Body of pancreas (tissue), 4 donors: Measurements from ENCODE around the gene RELL2. TPM values are rescaled to one million over a fixed set of nuclear protein-coding genes. Genes with fewer than 3 reads are reported as not detected.

ENCODE experiments used
- ATAC-seq: fragments of 150-250 bp; one replicate; pipeline ENCODE4 v1.9.1; 2016
- DNase-seq, 4 donors: peaks; one replicate each; pipeline ENCODE4 v3.0.0-alpha.2; 2019
- H3K27ac ChIP-seq, 4 donors: fragments of 200-600 bp; sonication (generic); 1 replicate in 3 of 4; 2 replicates in 1 of 4; pipeline versions ENCODE4 v1.5.1 to v1.6.1; 2016 to 2019; ENCODE audit warnings: mild to moderate bottlenecking in 1 of 4, mixed read lengths in 1 of 4, moderate library complexity in 1 of 4
- H3K27me3 ChIP-seq, 2 donors: fragments of 200-600 bp; sonication (generic); one replicate each; pipeline ENCODE4 v1.6.0; 2016; ENCODE audit warnings: mild to moderate bottlenecking in 1 of 2
- H3K36me3 ChIP-seq, 2 donors: fragments of 200-600 bp; sonication (generic); replicated peaks in 1 of 2; 2 replicates each; pipeline ENCODE4 v1.5.1; 2016; ENCODE audit warnings: low read depth in 2 of 2; ENCODE audit not compliant: insufficient read depth in 1 of 2
- H3K4me1 ChIP-seq: fragments of 200-600 bp; sonication (generic); one replicate; pipeline ENCODE4 v1.6.0; 2016
- H3K4me3 ChIP-seq, 2 donors: fragments of 200-600 bp; sonication (generic); 1 replicate in 1 of 2; 2 replicates in 1 of 2; pipeline ENCODE4 v1.5.1; 2016 to 2019
- H3K9me3 ChIP-seq, 3 donors: fragments of 200-600 bp; sonication (generic); 1 replicate in 2 of 3; 2 replicates in 1 of 3; pipeline ENCODE4 v1.5.1; 2016
- CTCF ChIP-seq, 7 experiments: fragments of 450-650 bp in 4 of 7; fragments of 200-600 bp in 3 of 7; sonication (generic) in 3 of 7; IDR thresholded peaks; one replicate each; pipeline ENCODE4 v1.5.1; 2016 to 2019; ENCODE audit warnings: antibody characterized with exemption in 7 of 7
- POLR2A ChIP-seq, 3 donors: fragments of 450-650 bp; IDR thresholded peaks; one replicate each; pipeline ENCODE4 v1.6.1; 2016; ENCODE audit warnings: antibody characterized with exemption in 3 of 3, mild to moderate bottlenecking in 2 of 3
- WGBS, 2 donors: methylation state at CpG; one replicate each; pipeline ENCODE4 v1.1.5; 2017; 5-methylcytosine and 5-hydroxymethylcytosine counted together
- intact Hi-C: fragments of 100-400 bp; cut with DNase I; formaldehyde crosslinking; loops from one replicate; pipeline ENCODE4 v1.15.1; 2023
- total RNA-seq, 2 donors: library from RNA; depleted of rRNA; stranded (reverse); fragments of >200 nt; gene quantifications; one replicate each; pipeline ENCODE4 v1.1.0, GENCODE V29; 2016

RELL2 gene
- total RNA-seq, 2 donors from 2014 or later, result 2.9 to 8.9 TPM

GRCh38 chr5:141650851-141651727 lies 14.3 kb downstream of the RELL2 start, which contains the start of gene FCHSD1:
Gene FCHSD1 (minus strand): TSS chr5:141651418. CDS start chr5:141651368, 50 bp downstream.
- H3K9me3 ChIP-seq, result no peaks in the 10 kb centered on the region
- no peaks in the 10 kb centered on the region for H3K36me3 ChIP-seq
- WGBS, 2 donors, result 5 to 7% methylated on average over 17 to 48 of the region's 50 CpGs
- peak within 1 kb of the TSS in 2 of 4 donors; percentile 41 to 47 for H3K27ac ChIP-seq
- DNase-seq, result peak; percentile 89 to 93 (median 91)
- intact Hi-C loops, result no loop called here
- no peaks in the 10 kb centered on the region for H3K27me3 ChIP-seq
- peak; percentile 99 for ATAC-seq
- H3K4me1 ChIP-seq, result peaks cover 18% of the 10 kb centered on the region
- peak in 2 of 3 donors; percentile 45 to 47 for TF ChIP-seq POLR2A (IDR thresholded peaks at IDR 0.05)
- TF ChIP-seq CTCF (IDR thresholded peaks at IDR 0.05), result peak in 2 of 7 experiments; percentile 5 to 23
- H3K4me3 ChIP-seq, result peak within 1 kb of the TSS in 1 of 2 donors; percentile 43

GRCh38 chr5:141651728-141652105 lies 14.9 kb downstream of the RELL2 start:
- Histone ChIP-seq H3K27me3 (no peaks in the 10 kb centered on the region), H3K36me3 (no peaks in the 10 kb centered on the region), H3K27ac (peak overlapping the region in 2 of 4 donors; percentile 41 to 47), H3K4me3 (peak overlapping the region in 1 of 2 donors; percentile 43), H3K9me3 (no peaks in the 10 kb centered on the region), H3K4me1 (peaks cover 18% of the 10 kb centered on the region)
- TF ChIP-seq CTCF (IDR thresholded peaks at IDR 0.05) (no peak), POLR2A (IDR thresholded peaks at IDR 0.05) (no peak)
- intact Hi-C loops, result no loop called here
- ATAC-seq, result peak; percentile 22
- peak in 1 of 4 donors; percentile 34 for DNase-seq
- WGBS, 2 donors, result 53 to 69% methylated on average over 9 of the region's 9 CpGs

GRCh38 chr5:141654298-141654697 lies 17.5 kb downstream of the RELL2 start:
- TF ChIP-seq POLR2A (IDR thresholded peaks at IDR 0.05), result no peak
- Histone ChIP-seq H3K27ac (no peak overlapping the region), H3K27me3 (no peaks in the 10 kb centered on the region), H3K4me1 (peaks cover 18% of the 10 kb centered on the region), H3K9me3 (no peaks in the 10 kb centered on the region), H3K4me3 (no peak overlapping the region), H3K36me3 (no peaks in the 10 kb centered on the region)
- 56 to 62% methylated on average over 1 to 2 of the region's 2 CpGs for WGBS, 2 donors
- DNase-seq (no peak), ATAC-seq (no peak)
- intact Hi-C loops, result no loop called here

GRCh38 chr5:141655020-141655419 lies 18.2 kb downstream of the RELL2 start:
- Histone ChIP-seq H3K9me3 (no peaks in the 10 kb centered on the region), H3K4me1 (peaks cover 17% of the 10 kb centered on the region), H3K36me3 (no peaks in the 10 kb centered on the region), H3K4me3 (no peak overlapping the region), H3K27me3 (no peaks in the 10 kb centered on the region), H3K27ac (no peak overlapping the region)
- no peak for DNase-seq
- ATAC-seq, result no peak
- intact Hi-C loops, result no loop called here
- TF ChIP-seq POLR2A (IDR thresholded peaks at IDR 0.05) (no peak), CTCF (IDR thresholded peaks at IDR 0.05) (no peak)
- WGBS, 2 donors, result 75% methylated on average over 7 of the region's 7 CpGs

- no peak for TF ChIP-seq POLR2A (IDR thresholded peaks at IDR 0.05)
- TF ChIP-seq CTCF (IDR thresholded peaks at IDR 0.05), result no peak
Observed at GRCh38 chr5:141656396-141656795, 19.6 kb downstream of the RELL2 start.

More at GRCh38 chr5:141656396-141656795, 19.6 kb downstream of the RELL2 start:
- Histone ChIP-seq H3K4me3 (no peak overlapping the region), H3K36me3 (no peaks in the 10 kb centered on the region), H3K9me3 (no peaks in the 10 kb centered on the region), H3K4me1 (peaks cover 6% of the 10 kb centered on the region), H3K27me3 (no peaks in the 10 kb centered on the region), H3K27ac (no peak overlapping the region)
- intact Hi-C loops, result no loop called here
- WGBS, 2 donors, result 74 to 93% methylated on average over 7 to 9 of the region's 9 CpGs
- no peak for ATAC-seq
- DNase-seq, result no peak
